IPS DF 19.7 (cell line): Measurements from ENCODE around the gene TMED4.

Source experiments
- DNase-seq: peaks from one replicate; pipeline ENCODE4 v3.0.0-alpha.2; 2013; ENCODE audit warnings: low read depth, low spot score

TMED4 gene

DNA sequence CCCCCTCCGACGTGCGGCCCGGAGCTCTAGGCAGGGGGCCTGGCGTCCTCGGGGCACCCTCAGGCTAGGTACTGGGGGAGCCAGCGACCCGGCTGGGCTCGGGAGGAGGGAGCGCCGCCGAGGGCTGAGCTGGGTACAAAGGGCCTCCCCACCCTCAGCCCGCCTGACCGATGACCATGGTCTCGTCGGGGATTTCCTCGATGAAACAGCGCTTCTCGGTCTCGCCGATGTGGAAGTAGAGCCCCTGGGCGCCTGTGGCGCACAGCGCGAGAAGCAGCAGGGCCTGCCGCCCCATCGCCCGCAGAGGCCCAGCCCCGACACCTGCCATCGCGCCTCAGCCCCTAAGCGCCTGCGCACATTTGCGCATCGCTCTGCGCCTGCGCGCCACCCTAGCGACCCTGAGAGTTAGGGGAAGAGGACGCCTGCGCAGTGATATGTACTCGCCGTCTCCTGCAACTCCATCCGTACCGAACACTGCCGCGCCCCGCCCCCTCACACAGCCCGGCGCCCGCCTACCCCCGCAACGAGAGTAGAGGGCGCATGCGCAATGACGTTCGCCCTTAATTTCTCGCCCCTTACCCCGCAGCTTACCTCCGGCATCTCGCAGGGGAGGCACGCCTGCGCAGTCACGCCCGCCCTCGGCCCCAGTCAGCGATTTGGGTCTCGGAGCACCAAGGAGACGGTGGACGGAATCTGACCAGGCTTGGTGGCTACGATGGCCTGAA is at the start of gene TMED4:
TSS of gene TMED4 (minus strand) at position 353 of the 725 bp plus-strand sequence. CDS start at position 328, 25 bp downstream.
- peak; percentile 92 for DNase-seq

DNA sequence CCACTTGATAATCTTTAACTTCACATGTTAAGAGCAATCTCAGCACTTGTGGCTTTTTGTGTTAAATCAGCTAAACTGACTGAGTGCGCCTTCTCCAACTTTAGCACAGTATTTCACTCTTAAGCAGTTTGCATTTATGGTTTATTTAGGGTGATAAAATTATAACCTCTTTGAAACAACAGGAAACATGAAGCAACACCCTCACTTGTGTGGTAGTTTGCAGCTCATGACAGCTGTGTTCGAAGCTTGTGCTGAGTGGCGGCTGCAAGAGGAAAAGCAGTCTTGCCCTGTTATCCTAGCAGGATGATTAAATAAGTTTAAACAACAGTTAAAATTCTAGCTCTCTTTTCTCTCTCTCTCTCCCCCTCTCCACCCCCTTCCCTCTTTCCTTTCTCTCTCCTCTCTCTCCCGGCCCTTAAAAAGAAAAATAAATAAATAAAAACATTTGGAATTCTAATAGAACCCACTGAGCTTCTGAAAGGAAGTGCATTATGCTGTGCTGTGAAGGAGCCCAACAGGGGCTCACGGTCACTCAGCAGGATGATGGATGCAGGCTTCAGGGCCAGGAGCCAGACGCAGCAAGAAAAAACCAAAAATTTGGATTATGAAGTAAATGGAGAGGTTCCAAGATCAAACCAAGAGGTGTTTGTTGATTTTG is 49.6 kb upstream of the TMED4 start:
- DNase-seq = no peak

DNA sequence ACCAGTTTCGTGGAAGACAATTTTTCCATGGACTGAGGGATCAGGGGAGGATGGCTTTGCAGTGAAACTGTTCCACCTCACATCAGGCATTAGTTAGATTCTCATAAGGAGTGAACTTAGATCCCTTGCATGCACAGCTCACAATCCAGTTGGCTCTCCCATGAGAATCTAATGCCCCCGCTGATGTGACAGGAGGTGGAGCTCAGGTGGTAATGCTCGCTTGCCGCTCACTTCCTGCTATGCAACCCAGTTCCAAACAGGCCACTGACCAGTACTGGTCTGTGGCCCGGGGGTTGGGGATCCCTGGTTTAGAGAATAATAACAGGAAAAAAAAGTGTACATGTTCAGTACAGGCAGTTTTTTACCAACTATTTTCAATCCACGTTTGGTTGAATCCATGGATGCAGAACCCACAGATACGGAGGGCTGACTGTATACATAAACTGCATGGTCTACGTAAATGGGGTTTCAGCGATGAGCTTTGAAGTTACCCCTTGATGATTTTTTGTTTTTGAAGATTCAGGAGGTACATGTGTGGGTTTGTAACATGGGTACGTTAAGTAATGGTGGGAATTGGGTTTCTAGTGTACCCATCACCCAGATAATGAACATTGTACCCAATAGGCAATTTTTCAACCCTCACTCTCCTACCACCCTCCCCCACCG is 48.9 kb upstream of the TMED4 start:
- no peak for DNase-seq

DNA sequence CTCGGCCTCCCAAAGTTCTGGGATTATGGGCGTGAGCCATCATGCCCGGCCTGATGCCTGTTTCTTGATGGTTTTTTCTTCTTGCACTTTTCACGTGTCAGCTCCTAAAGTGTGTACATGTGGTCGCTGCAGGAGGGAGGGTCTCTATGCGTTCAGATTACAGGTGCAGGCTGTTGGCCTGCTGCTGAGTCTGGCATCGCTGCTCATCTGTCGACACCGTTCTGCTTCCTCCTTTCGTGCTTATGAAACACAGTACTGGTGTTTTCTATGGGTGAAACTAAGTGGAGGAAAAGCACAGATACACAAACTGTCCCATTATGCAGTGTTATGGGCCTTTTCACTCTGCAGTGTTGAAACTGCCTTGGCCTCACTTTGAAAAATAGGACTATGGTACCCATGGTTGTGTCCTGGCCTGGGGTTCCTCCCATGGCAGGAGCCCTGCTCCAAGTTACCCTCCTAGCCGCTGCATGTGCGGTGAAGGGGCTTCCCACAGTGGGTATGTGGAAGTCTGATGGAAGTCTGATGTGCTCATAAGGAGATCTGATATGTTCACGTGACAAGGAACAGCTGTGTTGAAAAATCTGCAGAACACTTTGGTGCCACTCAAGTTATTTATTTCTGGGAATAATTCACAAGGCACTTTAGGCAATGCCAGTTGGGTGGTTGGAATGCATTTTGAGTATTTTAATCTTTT is 47.9 kb upstream of the TMED4 start:
- no peak for DNase-seq

DNA sequence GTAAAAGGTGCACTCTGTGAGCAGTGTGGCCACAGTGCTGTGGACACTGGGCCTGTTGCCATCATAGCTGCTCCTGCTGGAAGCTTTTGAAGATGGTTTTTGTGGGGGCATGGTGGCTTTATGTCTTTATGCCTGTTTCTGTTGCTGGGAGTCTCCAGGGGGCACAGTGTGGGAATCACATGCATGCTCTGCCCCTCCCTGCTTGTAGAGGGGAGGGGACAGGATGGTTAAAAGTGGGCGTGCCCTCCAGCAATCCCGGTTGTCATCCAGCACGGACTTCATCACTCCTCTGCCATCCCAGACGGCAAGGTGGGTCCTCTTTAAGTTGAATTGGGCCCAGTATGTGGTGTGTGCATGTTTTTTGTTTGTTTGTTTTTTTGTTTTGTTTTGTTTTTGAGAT is 44.6 kb upstream of the TMED4 start:
- no peak for DNase-seq

GRCh38 chr7:44625526-44626471 is 43.8 kb upstream of the TMED4 start:
- DNase-seq = no peak

DNA sequence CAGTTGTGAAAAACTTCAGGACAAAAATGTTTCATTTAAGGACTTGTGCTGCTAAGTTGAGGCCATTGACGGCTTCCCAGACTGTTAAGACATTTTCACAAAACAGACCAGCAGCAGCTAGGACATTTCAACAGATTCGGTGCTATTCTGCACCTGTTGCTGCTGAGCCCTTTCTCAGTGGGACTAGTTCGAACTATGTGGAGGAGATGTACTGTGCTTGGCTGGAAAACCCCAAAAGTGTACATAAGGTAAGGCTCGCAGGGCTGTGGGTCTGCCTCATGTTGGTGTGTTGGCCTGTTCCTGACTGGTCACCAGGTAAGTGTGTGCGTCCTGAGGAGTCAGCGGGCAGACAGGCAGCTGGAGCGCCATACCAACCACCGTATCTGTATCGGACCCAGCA is 42.3 kb upstream of the TMED4 start:
- DNase-seq = no peak

DNA sequence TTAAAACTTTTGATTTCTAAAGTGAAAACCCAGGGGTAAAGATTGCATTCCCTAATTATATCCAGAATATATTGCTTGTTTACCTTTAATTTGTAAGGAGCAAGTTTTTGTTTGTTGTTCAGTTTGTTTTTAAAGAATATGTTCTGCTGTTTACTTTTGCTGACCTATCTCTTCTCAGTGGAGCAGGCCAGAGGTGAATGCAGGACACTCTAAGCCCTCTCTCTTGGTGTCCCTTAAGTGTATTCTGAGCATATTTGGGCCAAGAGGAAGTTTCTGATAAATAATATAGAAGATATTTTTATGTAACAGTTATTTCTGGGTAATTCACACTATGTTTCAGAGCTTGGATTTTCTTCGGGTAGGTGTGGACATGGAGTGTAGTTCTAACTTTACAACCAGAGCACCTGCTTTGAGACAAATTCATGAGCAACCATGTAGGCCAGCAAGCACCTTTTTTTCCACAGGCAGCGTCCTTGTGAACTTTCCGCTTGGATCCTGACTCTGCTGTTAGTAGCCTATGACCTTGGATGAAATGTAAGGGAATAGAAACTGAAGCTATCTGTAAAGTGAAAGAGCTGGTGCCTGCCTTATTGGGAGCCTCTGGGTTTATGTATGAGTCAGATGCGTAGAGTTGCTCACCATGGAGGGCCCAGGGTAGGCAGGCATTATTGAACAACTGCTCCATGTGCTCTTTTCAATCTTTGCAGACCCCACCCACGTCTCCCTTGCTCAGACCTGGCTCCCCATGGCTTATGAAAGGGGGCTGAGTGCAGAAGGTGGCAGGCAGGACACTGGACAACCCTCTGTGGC is 40.5 kb upstream of the TMED4 start:
- DNase-seq = no peak

DNA sequence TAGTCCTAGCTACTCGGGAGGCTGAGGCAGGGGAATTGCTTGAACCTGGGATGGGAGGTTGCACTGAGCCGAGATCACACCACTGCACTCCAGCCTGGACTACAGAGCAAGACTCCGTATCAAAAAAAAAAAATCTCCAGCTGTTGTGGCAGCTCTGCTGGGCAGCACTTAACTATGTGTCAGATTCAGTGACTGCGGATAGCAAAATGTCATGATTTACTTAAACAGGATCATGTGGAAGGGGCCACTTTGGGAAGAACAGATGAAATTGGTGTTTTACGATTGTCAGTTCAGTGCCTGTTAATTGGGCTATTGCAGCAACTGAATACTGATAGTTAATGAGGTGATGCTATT is 39.7 kb upstream of the TMED4 start:
- DNase-seq = no peak

- DNase-seq = no peak
Observed at GRCh38 chr7:44621034-44621749, 39.2 kb upstream of the TMED4 start.

- DNase-seq = no peak
Observed at GRCh38 chr7:44618753-44619152, 36.7 kb upstream of the TMED4 start.

GRCh38 chr7:44618045-44618444 is 36.0 kb upstream of the TMED4 start:
- no peak for DNase-seq

GRCh38 chr7:44617225-44617890 is 35.3 kb upstream of the TMED4 start:
- no peak for DNase-seq

GRCh38 chr7:44616545-44616944 is 34.5 kb upstream of the TMED4 start:
- no peak for DNase-seq

DNA sequence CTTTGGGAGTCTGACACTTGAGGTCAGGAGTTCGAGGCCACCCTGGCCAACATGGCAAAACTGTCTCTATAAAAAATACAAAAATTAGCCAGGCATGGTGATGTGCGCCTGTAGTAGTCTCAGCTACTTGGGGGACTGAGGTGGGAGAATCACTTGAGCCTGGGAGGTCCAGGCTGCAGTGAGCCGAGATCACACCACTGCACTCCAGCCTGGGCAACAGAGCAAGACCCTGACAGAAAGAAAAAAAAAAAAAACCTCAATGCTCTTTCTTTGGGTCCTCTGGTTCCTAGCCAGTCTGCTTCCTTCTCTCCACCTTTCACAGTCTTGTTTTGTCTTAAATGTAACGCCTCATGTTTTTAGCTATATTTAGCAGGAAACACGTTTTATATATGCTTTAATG is 33.8 kb upstream of the TMED4 start:
- DNase-seq = no peak

DNA sequence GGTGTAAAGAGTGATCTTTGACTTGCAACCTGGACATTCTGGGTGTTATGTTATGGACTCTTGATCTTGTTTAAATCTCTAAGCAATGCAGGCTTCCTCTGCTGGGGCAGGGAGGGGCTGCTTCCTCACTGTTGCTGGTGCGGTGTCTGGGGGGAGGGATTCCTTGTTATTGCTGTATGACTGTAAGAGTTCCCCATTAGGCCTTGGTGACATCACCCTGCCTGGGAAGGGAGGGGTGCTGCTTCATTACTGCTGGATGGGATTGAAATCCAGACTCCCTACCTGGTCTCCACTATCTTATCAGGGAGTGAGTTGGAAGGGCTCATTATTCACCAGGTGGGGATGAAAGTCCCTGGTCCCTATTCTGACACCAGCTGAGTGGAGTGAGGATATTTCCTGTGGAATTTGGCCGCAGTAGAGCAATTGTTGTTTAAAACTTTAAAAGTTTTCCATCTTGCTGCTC is 33.1 kb upstream of the TMED4 start:
- no peak for DNase-seq

DNA sequence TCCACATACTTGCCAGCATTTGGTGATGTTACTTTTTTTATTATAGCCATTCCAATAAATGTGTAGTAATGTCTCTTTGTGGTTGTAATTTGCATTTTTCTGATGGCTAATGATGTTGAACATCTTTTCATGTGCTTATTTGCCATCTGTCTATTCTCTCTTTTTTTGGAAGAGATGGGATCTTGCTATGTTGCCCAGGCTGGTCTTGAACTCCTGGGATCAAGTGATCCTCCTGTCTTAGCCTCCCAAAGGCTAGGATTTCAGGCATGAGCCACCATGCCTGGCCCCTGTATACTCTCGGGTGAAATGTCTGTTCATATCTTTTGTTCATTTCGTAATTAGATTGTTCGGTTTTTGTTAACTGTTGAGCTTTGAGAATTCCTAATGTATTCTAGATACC is 27.8 kb upstream of the TMED4 start:
- DNase-seq = no peak

DNA sequence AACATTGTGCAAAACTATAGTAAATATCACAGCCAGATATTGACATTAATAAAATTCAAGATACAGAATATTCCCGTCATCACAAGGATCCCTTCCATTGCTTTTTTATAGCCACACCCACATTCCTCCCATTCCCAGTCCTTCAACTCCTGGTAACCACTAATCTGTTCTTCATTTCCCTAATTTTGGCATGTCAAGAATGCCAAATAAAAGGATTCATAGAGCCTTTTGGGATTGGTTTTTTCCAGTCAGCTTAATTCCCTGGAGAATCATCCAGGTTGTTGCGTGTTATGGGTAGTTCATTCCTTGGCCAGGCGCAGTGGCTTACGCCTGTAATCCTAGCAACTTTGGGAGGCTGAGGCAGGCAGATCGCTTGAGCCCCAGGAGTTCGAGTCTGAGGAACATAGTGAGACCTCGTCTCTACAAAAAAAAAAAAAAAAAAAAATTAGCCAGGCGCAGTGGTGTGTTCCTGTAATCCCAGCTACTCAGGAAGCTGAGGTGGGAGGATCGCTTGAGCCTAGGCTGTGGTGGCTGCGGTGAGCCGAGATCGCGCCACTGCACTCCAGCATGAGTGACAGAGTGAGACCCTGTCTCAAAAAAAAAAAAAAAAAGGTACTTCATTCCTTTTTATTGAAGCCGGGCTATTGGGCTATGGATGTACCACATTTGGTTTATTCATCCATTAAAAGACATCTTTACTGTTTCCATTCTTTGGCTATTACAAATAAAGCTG is 27.1 kb upstream of the TMED4 start:
- DNase-seq = no peak
